NAMALWA (cell line): ENCODE measurements around the gene AR.

Source experiments
- DNase-seq: peaks from one replicate; pipeline ENCODE4 v3.0.0-alpha.2; 2015; ENCODE audit warnings: low spot score

AR gene, protein sequence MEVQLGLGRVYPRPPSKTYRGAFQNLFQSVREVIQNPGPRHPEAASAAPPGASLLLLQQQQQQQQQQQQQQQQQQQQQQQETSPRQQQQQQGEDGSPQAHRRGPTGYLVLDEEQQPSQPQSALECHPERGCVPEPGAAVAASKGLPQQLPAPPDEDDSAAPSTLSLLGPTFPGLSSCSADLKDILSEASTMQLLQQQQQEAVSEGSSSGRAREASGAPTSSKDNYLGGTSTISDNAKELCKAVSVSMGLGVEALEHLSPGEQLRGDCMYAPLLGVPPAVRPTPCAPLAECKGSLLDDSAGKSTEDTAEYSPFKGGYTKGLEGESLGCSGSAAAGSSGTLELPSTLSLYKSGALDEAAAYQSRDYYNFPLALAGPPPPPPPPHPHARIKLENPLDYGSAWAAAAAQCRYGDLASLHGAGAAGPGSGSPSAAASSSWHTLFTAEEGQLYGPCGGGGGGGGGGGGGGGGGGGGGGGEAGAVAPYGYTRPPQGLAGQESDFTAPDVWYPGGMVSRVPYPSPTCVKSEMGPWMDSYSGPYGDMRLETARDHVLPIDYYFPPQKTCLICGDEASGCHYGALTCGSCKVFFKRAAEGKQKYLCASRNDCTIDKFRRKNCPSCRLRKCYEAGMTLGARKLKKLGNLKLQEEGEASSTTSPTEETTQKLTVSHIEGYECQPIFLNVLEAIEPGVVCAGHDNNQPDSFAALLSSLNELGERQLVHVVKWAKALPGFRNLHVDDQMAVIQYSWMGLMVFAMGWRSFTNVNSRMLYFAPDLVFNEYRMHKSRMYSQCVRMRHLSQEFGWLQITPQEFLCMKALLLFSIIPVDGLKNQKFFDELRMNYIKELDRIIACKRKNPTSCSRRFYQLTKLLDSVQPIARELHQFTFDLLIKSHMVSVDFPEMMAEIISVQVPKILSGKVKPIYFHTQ

DNA sequence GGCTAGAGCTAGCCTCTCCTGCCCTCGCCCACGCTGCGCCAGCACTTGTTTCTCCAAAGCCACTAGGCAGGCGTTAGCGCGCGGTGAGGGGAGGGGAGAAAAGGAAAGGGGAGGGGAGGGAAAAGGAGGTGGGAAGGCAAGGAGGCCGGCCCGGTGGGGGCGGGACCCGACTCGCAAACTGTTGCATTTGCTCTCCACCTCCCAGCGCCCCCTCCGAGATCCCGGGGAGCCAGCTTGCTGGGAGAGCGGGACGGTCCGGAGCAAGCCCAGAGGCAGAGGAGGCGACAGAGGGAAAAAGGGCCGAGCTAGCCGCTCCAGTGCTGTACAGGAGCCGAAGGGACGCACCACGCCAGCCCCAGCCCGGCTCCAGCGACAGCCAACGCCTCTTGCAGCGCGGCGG, at the start of gene AR:
AR (plus strand) TSS at position 204 of the 400 bp plus-strand sequence. CDS start 1,126 bp downstream, outside the sequence.
- no peak for DNase-seq

DNA sequence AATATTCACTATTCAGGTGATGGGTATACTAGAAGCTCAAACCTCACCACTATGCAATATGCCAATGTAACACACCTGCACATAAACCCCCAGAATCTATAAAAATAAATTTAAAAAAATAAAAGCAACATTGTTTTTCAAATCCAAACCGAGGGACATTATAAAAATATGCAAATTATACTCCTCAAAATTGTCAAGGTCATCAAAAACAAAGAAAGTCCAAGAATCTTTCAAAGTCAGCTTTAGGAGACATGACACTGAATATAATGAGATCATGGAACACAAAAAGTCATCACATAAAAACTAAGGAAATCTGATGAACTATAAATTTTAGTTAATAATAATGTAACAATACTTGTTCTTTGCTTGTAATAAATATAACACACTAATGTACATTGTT, 43.2 kb upstream of the AR start:
- DNase-seq = no peak

DNA sequence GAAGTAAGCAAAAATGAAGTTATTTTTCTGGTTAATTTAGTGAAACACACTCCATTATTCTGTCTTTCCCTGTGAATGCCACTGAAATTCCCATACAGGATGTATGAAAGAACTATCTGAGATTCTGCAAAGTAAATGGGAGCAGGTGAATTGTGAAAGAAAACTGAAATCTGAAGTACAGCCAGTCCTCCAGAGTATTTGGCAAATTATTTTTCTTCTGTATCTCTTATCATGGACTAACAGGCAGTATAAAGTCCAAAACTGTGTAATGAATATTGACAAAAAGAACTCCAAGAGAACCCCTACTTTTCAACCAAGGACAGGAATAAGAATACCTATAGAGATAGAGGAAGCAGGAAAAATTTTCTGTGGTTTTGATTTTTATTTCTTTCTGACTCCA, 40.8 kb upstream of the AR start:
- DNase-seq = no peak

DNA sequence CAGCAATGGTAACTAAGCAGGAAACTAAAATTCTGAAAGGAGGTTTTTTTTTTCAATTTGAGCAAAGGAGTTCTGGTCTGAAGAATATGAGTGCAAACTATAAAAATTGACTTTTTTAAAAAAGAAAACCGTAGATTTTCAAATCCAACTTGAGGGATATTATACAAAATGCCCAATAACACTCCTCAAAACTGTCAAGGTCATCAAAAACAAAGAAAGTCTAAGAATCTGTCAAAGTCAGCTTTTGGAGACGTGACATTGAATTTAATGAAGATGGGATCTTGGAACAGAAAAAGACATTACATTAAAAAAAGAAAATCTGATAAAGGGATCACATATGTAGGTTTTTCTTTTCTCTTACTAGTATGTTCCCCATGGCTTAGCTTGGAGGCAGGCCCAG, 40.4 kb upstream of the AR start:
- no peak for DNase-seq

DNA sequence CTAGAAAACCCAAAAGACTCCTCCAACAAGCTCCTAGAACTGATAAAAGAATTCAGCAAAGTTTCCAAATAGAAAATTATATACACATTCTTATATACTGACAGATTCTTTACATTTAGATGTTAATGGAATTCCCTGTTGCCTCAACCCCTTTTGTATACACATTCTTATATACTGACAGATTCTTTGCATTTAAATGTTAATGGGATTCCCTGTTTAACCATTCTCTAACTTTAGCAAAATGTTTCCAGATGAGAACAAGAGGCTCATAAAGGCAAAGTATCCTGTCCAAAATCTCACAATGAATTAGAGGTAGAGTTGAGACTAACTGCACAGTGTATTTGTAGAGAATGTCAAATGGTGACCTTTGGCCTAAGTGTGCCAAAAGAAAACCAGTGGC, 23.1 kb upstream of the AR start:
- no peak for DNase-seq

DNA sequence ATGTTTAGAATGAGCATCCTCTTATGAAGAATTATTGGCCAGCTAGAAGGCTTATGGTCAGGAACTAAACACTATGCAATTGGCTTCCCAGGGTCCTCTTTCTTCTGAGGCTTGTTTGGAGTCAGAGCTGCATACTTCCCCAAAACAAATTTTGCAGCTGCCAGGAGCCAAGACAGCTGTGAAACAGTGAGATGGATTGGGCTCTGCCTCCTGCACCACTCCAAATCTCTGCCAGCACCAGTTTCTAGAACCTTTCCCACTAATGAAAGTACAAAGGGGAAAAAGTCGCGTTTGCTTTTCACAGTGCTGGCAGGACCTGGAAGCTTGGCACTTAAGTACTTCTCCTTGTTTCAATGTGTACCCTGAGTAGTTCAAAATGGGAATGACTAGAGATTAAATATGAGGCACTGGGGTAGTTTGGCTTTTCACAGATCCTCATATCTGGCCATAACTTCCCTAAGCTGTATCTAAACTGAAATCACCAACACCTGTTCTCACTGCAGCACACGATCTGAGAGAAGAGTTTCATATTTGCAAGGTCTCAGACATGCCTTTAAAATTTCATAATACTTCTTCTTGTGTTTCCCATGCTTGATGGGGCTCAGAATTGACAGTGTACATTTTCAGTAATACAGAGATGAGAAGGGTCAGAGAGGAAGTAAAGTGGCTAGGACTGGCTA, 20.7 kb upstream of the AR start:
- DNase-seq = no peak

DNA sequence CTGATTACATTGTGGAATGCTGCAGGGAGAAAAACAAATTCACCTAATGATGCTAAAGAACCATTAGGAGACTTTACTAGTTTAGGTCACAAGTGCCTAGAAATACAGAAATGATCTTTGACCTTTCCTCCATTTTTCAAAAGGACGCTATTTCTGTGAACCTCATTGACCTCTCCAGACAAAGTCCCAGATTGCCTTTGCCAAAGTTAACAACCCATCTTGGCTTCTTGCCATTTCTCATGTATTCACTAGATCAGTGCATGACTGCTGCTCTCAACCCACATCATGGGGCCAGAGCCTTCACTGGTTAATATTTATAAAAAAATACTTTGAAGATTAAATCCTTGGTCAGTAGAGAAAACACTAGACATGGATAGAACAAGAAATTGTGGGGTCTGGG, 19.9 kb upstream of the AR start:
- no peak for DNase-seq

DNA sequence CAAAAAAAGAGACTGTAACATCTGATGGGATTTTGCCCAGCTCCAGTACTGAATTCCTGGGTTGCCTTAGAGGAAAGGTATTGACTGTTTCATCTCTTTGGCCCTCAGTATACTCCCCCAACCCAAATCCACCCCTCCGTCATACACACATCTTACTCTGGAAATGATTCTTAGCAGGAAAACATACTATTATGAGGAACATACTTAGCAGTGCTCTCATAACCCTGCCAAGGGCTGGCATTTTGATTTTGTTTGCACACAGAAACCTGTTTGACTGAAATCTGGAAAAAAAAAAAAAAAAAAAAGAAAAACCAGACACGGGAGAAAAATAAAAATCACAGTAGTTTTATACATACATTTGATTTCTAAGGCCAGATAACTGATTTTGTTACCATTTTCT, 19.4 kb upstream of the AR start:
- DNase-seq = no peak

DNA sequence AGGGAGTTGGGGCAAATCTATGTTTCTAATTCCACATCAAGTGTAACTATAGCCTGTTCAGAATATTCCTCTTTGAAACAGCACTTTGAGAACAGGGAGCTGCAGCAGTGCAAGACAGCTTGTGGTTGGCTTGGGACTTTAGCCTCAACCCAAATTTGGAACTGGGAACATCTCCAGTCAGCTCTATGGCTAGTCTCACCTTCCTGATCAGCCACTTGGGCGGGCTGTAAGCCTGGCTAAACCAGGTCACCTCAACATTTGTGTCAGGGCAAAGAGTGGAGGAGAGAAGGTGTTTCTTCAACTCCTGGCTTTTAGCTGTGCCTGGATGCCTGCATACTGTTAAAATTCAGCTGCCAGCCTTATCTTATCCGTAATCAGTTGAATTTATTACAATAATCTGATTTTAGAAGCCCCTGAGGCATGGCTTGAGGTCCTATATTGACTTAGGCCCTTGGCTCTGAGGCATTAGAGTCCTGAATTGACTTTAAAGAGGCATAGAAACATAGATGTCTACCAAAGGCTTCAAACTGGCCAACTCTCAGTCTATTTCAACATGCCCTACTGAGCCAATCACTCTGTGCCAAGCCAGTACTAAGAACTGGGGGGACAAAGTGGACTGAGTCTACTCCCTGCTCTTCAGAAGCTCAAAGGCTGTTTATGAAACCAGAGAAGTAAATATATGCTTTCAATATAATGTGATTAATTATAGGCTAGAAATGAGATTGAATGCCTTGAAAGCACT, 18.7 kb upstream of the AR start:
- no peak for DNase-seq

DNA sequence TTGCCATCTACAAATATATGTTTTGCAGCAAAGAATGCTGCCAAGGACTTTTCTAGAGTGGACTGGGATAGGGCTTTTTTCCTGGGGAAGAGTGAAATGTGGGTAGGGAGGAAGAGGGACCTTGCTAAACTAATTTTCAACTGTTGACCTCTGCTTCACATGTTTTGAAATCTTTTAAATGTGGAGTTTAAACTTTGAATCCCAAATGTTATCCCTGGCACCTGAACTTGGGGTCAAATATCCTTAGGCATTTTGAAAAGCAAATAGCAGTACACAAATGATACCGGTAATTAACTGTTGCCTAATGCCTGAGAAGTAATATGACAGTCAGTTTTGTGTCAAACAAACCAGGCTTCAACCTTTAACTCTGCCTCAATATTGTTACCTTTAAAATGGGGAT, 7.3 kb upstream of the AR start:
- no peak for DNase-seq

DNA sequence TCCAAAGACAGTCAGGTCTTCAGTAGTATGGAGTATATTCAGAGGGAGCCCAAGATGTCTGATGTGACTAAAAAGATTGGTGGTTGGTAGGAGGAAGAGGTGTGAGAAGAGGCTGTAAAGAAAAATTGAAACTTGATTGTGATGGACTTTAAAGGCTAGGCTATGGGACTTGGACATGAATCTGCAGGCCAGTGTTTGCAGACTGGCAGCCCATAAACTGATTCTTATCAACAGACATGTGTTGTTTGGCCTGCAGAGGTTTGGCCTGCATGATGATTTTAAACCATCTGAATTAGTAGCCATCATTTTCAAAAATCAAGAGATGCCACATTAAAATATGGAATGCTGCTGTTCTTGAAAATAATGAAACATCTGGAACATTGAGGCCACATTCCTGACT, 5.4 kb upstream of the AR start:
- no peak for DNase-seq

DNA sequence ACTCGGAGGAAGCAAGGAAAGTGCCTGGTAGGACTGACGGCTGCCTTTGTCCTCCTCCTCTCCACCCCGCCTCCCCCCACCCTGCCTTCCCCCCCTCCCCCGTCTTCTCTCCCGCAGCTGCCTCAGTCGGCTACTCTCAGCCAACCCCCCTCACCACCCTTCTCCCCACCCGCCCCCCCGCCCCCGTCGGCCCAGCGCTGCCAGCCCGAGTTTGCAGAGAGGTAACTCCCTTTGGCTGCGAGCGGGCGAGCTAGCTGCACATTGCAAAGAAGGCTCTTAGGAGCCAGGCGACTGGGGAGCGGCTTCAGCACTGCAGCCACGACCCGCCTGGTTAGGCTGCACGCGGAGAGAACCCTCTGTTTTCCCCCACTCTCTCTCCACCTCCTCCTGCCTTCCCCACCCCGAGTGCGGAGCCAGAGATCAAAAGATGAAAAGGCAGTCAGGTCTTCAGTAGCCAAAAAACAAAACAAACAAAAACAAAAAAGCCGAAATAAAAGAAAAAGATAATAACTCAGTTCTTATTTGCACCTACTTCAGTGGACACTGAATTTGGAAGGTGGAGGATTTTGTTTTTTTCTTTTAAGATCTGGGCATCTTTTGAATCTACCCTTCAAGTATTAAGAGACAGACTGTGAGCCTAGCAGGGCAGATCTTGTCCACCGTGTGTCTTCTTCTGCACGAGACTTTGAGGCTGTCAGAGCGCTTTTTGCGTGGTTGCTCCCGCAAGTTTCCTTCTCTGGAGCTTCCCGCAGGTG, 637 bp downstream of the AR start:
- no peak for DNase-seq

DNA sequence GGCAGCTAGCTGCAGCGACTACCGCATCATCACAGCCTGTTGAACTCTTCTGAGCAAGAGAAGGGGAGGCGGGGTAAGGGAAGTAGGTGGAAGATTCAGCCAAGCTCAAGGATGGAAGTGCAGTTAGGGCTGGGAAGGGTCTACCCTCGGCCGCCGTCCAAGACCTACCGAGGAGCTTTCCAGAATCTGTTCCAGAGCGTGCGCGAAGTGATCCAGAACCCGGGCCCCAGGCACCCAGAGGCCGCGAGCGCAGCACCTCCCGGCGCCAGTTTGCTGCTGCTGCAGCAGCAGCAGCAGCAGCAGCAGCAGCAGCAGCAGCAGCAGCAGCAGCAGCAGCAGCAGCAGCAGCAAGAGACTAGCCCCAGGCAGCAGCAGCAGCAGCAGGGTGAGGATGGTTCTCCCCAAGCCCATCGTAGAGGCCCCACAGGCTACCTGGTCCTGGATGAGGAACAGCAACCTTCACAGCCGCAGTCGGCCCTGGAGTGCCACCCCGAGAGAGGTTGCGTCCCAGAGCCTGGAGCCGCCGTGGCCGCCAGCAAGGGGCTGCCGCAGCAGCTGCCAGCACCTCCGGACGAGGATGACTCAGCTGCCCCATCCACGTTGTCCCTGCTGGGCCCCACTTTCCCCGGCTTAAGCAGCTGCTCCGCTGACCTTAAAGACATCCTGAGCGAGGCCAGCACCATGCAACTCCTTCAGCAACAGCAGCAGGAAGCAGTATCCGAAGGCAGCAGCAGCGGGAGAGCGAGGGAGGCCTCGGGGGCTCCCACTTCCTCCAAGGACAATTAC, 1.4 kb downstream of the AR start:
- no peak for DNase-seq

DNA sequence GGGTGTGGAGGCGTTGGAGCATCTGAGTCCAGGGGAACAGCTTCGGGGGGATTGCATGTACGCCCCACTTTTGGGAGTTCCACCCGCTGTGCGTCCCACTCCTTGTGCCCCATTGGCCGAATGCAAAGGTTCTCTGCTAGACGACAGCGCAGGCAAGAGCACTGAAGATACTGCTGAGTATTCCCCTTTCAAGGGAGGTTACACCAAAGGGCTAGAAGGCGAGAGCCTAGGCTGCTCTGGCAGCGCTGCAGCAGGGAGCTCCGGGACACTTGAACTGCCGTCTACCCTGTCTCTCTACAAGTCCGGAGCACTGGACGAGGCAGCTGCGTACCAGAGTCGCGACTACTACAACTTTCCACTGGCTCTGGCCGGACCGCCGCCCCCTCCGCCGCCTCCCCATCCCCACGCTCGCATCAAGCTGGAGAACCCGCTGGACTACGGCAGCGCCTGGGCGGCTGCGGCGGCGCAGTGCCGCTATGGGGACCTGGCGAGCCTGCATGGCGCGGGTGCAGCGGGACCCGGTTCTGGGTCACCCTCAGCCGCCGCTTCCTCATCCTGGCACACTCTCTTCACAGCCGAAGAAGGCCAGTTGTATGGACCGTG, 2.2 kb downstream of the AR start:
- no peak for DNase-seq

DNA sequence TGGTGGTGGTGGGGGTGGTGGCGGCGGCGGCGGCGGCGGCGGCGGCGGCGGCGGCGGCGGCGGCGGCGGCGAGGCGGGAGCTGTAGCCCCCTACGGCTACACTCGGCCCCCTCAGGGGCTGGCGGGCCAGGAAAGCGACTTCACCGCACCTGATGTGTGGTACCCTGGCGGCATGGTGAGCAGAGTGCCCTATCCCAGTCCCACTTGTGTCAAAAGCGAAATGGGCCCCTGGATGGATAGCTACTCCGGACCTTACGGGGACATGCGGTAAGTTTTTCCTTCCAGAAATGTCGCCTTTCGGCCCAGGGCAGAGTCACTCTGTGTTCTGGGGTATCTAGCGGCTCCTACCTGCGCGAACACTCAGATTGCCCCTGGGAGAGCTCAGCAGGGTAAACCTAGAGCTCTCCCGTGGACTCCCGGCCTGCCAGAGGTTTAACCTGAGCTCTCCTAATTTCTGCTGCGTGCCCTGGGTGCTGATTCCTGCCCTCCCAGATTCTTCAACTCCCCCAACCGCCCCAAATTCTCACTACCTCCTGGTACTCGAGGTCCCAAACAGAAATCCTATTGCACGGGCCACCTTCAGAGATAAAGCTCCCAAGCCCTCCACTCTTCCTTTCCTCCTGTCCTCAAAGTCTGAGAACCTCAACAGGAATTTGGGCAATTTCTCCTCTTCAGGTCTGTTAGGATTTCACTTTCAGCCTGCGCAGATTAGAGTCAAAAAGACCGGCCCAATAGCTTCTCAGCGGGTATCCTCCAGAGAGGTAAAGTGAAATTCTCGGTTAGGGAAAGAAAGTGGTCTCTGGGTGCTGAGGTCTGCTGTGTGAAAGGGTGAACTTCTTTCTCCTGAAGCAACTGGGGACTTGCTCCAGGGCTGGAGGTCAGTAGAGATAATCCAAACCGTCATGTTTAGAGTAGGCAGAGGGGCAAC, 2.9 kb downstream of the AR start:
- DNase-seq = no peak

DNA sequence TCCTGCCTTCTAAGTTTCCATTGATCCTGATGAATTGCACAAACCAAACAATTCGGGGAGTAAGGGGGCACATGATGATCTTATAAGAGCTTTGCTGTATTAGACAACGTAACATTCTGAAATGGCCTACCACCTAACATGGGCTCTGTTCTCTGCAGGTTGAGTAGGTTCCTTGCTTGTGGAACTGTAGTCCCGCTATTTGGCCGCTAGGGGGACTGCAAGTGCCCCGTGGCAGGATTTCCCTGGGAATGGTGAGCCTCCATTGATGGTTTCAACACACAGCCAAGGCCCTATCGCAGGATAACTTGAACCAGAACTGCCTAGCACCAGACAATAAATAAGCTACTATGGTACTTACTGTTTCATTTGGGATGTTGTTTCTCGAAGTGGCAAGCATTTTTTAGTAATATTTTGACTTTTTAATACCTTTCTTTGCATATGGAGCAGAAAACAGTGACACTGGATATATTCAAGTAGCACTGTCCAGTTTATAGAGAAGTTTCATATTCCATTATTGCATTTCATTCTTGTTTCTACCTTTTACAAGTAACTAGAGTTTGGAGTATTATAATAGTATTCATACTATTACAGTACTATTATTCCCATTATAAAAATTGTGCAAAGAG, 11.9 kb downstream of the AR start:
- DNase-seq = peak; percentile 32

DNA sequence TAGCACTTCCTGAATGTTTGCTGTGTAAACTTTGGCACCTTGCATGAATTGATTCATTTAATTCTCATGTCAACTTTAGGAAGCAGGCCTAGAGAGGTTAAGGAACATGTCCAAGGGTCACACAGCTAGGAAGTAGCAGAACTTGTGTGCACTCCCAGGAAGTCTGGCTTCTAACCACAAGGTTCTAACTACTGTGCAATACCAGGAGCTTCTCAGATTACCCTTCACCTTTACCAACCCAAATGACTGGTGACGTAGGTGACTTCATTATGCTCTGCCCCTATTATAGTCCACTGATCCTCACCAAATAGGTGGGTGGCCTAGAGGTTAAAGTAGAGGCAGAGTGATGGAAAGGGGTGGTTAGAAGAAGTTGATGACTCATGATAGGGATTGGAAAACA, 14.4 kb downstream of the AR start:
- DNase-seq = no peak
